IMR-90 (cell line): ENCODE data around the gene YPEL1. TPM values are rescaled to one million over a fixed set of nuclear protein-coding genes. Genes with fewer than 3 reads are reported as not detected.

Experiments
- ATAC-seq: fragments of 200-7000 bp; cut with Tn5 transposase; 2 replicates; pipeline ENCODE4 v1.9.1; 2020; ENCODE audit warnings: low read depth, mild to moderate bottlenecking, moderate library complexity
- BruUV-seq: library from RNA; stranded (reverse); fragments of 400-500 nt; replicated peaks from 2 replicates; lab custom pipeline; 2021; lab: Mats Ljungman, UMichigan
- CTCF ChIA-PET: fragments of 300-600 bp; formaldehyde crosslinking; extraction: SDS; loops from one replicate; lab custom pipeline; 2021; ENCODE audit warnings: antibody characterized with exemption; lab: Yijun Ruan, JAX
- POLR2A ChIA-PET: fragments of 300-600 bp; sonication (Branson Sonifier 250); formaldehyde crosslinking; loops from one replicate; lab custom pipeline; 2022; ENCODE audit warnings: antibody characterized with exemption; ENCODE audit not compliant: unreplicated experiment; lab: Charles Lee
- DNase-seq: peaks from one replicate; pipeline ENCODE4 v3.0.0; 2013
- H2AFZ ChIP-seq: replicated peaks from 2 replicates; pipeline ENCODE3; 2013; ENCODE audit warnings: low read length, mild to moderate bottlenecking; ENCODE audit not compliant: poor library complexity
- H2AK5ac ChIP-seq: 2 replicates; pipeline ENCODE4 v1.6.1; 2013; ENCODE audit warnings: low read depth, low read length, inconsistent platforms
- H2AK9ac ChIP-seq: replicated peaks from 2 replicates; pipeline ENCODE3; 2013; ENCODE audit warnings: mild to moderate bottlenecking, low read depth, low read length, moderate library complexity; ENCODE audit not compliant: poor library complexity
- H2BK120ac ChIP-seq: 2 replicates; pipeline ENCODE4 v1.6.1; 2013; ENCODE audit warnings: low read depth, low read length, inconsistent platforms
- H2BK15ac ChIP-seq: 3 replicates; pipeline ENCODE4 v1.6.1; 2013; ENCODE audit warnings: low read depth, low read length, inconsistent platforms
- H2BK20ac ChIP-seq: 2 replicates; pipeline ENCODE4 v1.6.1; 2013; ENCODE audit warnings: low read depth, mild to moderate bottlenecking, inconsistent platforms, low read length, moderate library complexity
- H2BK5ac ChIP-seq: 2 replicates; pipeline ENCODE4 v1.6.1; 2013; ENCODE audit warnings: mild to moderate bottlenecking, low read depth, low read length, inconsistent platforms; ENCODE audit not compliant: poor library complexity, severe bottlenecking
- H3K14ac ChIP-seq: replicated peaks from 2 replicates; pipeline ENCODE4 v1.6.1; 2013; ENCODE audit warnings: low read depth, low read length, inconsistent platforms
- H3K18ac ChIP-seq: 2 replicates; pipeline ENCODE4 v1.6.1; 2013; ENCODE audit warnings: low read depth, low read length, control low read depth
- H3K23ac ChIP-seq: 2 replicates; pipeline ENCODE4 v1.6.1; 2013; ENCODE audit warnings: low read depth, low read length, inconsistent platforms
- H3K27ac ChIP-seq: 2 replicates; pipeline ENCODE4 v1.5.1; 2013; ENCODE audit warnings: mild to moderate bottlenecking, control low read depth, low read length; ENCODE audit not compliant: insufficient read depth
- H3K27me3 ChIP-seq: 2 replicates; pipeline ENCODE4 v1.6.1; 2013; ENCODE audit warnings: low read length; ENCODE audit not compliant: control insufficient read depth, insufficient read depth
- H3K36me3 ChIP-seq: 2 replicates; pipeline ENCODE4 v1.6.1; 2013; ENCODE audit warnings: low read length, mixed read lengths; ENCODE audit not compliant: control insufficient read depth, insufficient read depth
- H3K4ac ChIP-seq: 2 replicates; pipeline ENCODE4 v1.6.1; 2013; ENCODE audit warnings: low read depth, low read length, inconsistent platforms
- H3K4me1 ChIP-seq: 2 replicates; pipeline ENCODE4 v1.6.1; 2013; ENCODE audit warnings: low read length, mixed read lengths; ENCODE audit not compliant: control insufficient read depth, insufficient read depth
- H3K4me2 ChIP-seq: 2 replicates; pipeline ENCODE4 v1.6.1; 2013; ENCODE audit warnings: low read depth, mild to moderate bottlenecking, control low read depth, low read length, moderate library complexity
- H3K4me3 ChIP-seq: 2 replicates; pipeline ENCODE4 v1.5.1; 2013; ENCODE audit warnings: low read depth, mild to moderate bottlenecking, control low read depth, low read length, moderate library complexity; ENCODE audit not compliant: insufficient read depth
- H3K56ac ChIP-seq: 2 replicates; pipeline ENCODE4 v1.6.1; 2013; ENCODE audit warnings: low read length, inconsistent platforms; ENCODE audit not compliant: insufficient read depth; ENCODE audit errors: extremely low read depth
- H3K79me1 ChIP-seq, 2 experiments: 2 replicates each; pipeline ENCODE4 v1.6.1; 2013; ENCODE audit warnings: low read length in 2 of 2, inconsistent platforms in 1 of 2, low read depth in 1 of 2
- H3K9ac ChIP-seq: 2 replicates; pipeline ENCODE4 v1.6.1; 2013; ENCODE audit warnings: low read depth, low read length, control low read depth
- H3K9me1 ChIP-seq: 2 replicates; pipeline ENCODE4 v1.6.1; 2013; ENCODE audit warnings: low read length, inconsistent platforms; ENCODE audit not compliant: insufficient read depth
- H3K9me3 ChIP-seq: 2 replicates; pipeline ENCODE4 v1.6.1; 2013; ENCODE audit warnings: low read length; ENCODE audit not compliant: control insufficient read depth, insufficient read depth
- H4K20me1 ChIP-seq: 2 replicates; pipeline ENCODE4 v1.6.1; 2013; ENCODE audit warnings: low read length, inconsistent platforms; ENCODE audit not compliant: insufficient read depth
- H4K5ac ChIP-seq: 2 replicates; pipeline ENCODE4 v1.6.1; 2013; ENCODE audit warnings: mild to moderate bottlenecking, low read depth, low read length, control low read depth
- H4K8ac ChIP-seq, 2 experiments: 2 replicates each; pipeline ENCODE4 v1.6.1; 2013; ENCODE audit warnings: low read depth in 2 of 2, low read length in 2 of 2, control low read depth in 1 of 2, inconsistent platforms in 1 of 2
- H4K91ac ChIP-seq: 2 replicates; pipeline ENCODE4 v1.6.1; 2013; ENCODE audit warnings: low read depth, low read length, inconsistent platforms; ENCODE audit not compliant: insufficient read depth
- BHLHE40 ChIP-seq: fragments of 150-350 bp; IDR thresholded peaks from 2 replicates; pipeline ENCODE4 v1.6.1; 2016; ENCODE audit warnings: mild to moderate bottlenecking, low read depth, low read length
- CEBPB ChIP-seq: IDR thresholded peaks from 2 replicates; pipeline ENCODE4 v1.6.1; 2012; ENCODE audit warnings: low read depth, low read length, improper control_type of control experiment
- CHD1 ChIP-seq: IDR thresholded peaks from 2 replicates; pipeline ENCODE4 v1.6.1; 2012; ENCODE audit warnings: low read depth, low read length, improper control_type of control experiment
- ELK1 ChIP-seq: fragments of 150-350 bp; IDR thresholded peaks from 2 replicates; pipeline ENCODE4 v1.6.1; 2016; ENCODE audit warnings: low read depth, mild to moderate bottlenecking, low read length, moderate library complexity, borderline replicate concordance
- MAFK ChIP-seq: IDR thresholded peaks from 2 replicates; pipeline ENCODE4 v1.6.1; 2012; ENCODE audit warnings: low read depth, low read length, improper control_type of control experiment
- MAZ ChIP-seq: IDR thresholded peaks from 2 replicates; pipeline ENCODE4 v1.6.1; 2012; ENCODE audit warnings: low read depth, mild to moderate bottlenecking, low read length, improper control_type of control experiment, moderate library complexity, borderline replicate concordance
- MXI1 ChIP-seq: IDR thresholded peaks from 2 replicates; pipeline ENCODE4 v1.6.1; 2012; ENCODE audit warnings: low read depth, mild to moderate bottlenecking, low read length, moderate library complexity, borderline replicate concordance
- NFE2L2 ChIP-seq: fragments of 150-350 bp; IDR thresholded peaks from 2 replicates; pipeline ENCODE4 v1.6.1; 2016; ENCODE audit warnings: low read depth, mild to moderate bottlenecking, low read length
- POLR2A ChIP-seq: IDR thresholded peaks from 2 replicates; pipeline ENCODE4 v1.6.1; 2012; ENCODE audit warnings: mild to moderate bottlenecking, low read depth, low read length
- RAD21 ChIP-seq: IDR thresholded peaks from 2 replicates; pipeline ENCODE4 v1.6.1; 2012; ENCODE audit warnings: low read length, improper control_type of control experiment
- RCOR1 ChIP-seq: IDR thresholded peaks from 2 replicates; pipeline ENCODE4 v1.6.1; 2012; ENCODE audit warnings: mild to moderate bottlenecking, low read length, improper control_type of control experiment; ENCODE audit not compliant: insufficient replicate concordance
- RFX5 ChIP-seq: IDR thresholded peaks from 2 replicates; pipeline ENCODE4 v1.8.0; 2012; ENCODE audit warnings: low read depth, mild to moderate bottlenecking, low read length, moderate library complexity
- SMC3 ChIP-seq: fragments of 150-350 bp; IDR thresholded peaks from 2 replicates; pipeline ENCODE4 v1.6.1; 2016; ENCODE audit warnings: low read depth, mild to moderate bottlenecking, antibody characterized with exemption, low read length, moderate library complexity
- USF2 ChIP-seq: fragments of 150-350 bp; IDR thresholded peaks from 2 replicates; pipeline ENCODE4 v1.6.1; 2017; ENCODE audit warnings: mild to moderate bottlenecking, antibody characterized with exemption, low read length, low read depth
- WGBS, 2 experiments: methylation state at CpG; one replicate each; pipeline versions ENCODE4 v1.1.5 to v1.1.7; 2013; ENCODE audit warnings: missing lambda C conversion rate in 2 of 2; ENCODE audit not compliant: insufficient read length in 1 of 2; ENCODE audit errors: extremely low coverage in 2 of 2; 5-methylcytosine and 5-hydroxymethylcytosine counted together
- dilution Hi-C: fragments of 300-500 bp; cut with HindIII; formaldehyde crosslinking; loops from one replicate; pipeline ENCODE4 v1.14.3; 2018; ENCODE audit warnings: low sequenced_read_pairs; ENCODE audit not compliant: unreplicated experiment
- in situ Hi-C: fragments of 300-500 bp; cut with MboI; formaldehyde crosslinking; loops from 3 replicates; pipeline ENCODE4 v1.14.3; 2019; ENCODE audit warnings: low sequenced_read_pairs, inconsistent platforms, mixed read lengths
- intact Hi-C: fragments of 100-400 bp; cut with micrococcal nuclease; formaldehyde crosslinking; loops from 2 replicates; pipeline ENCODE4 v1.10.0; 2022
- polyA plus RNA-seq, 3 experiments: library from polyadenylated mRNA; depleted of rRNA; stranded (reverse); fragments of >200 nt; gene quantifications; 2 replicates each; pipeline ENCODE4 v1.2.3, GENCODE V29; 2012; ENCODE audit warnings: low replicate concordance in 1 of 3
- total RNA-seq: library from RNA; depleted of rRNA; stranded (reverse); fragments of >200 nt; gene quantifications from 2 replicates; pipeline ENCODE4 v1.2.3, GENCODE V29; 2012

Gene YPEL1
- total and polyA plus RNA-seq, 2 of the 4 experiments (the other 2 are of a cell fraction) = 0.72 to 1.3 TPM

GRCh38 chr22:21666786-21667185 lies 68.8 kb downstream of the YPEL1 start:
- ChIA-PET CTCF (interaction anchor here (2.2 kb wide), 1 partner anchor 20 kb away, joined by 6 read pairs; no protein-coding TSS in a partner anchor), POLR2A (no interaction called here)
- H3K79me1 ChIP-seq = peaks cover 23 to 39% of the 10 kb centered on the region in 2 experiments
- no peak overlapping the region for H3K56ac ChIP-seq
- intact Hi-C loops (loop anchor here (5.0 kb wide), 1 partner anchor 271 kb away; no protein-coding TSS in a partner anchor), dilution Hi-C loops (no loop called here), in situ Hi-C loops (no loop called here)
- H3K9ac ChIP-seq = no peak overlapping the region; the same call in 1 of the 2 replicates
- no peak for TF ChIP-seq MAZ
- TF ChIP-seq RCOR1 = no peak
- TF ChIP-seq RFX5 = no peak
- TF ChIP-seq CEBPB = no peak
- no peak for TF ChIP-seq NFE2L2
- no peak for TF ChIP-seq ELK1
- TF ChIP-seq MAFK = no peak
- TF ChIP-seq POLR2A = no peak
- no peak for TF ChIP-seq CHD1
- no peak for TF ChIP-seq MXI1
- TF ChIP-seq SMC3 = no peak
- TF ChIP-seq USF2 = no peak
- TF ChIP-seq BHLHE40 = no peak
- no peak for TF ChIP-seq RAD21
- no peak overlapping the region for H3K4ac ChIP-seq
- H2AK9ac ChIP-seq = no peak overlapping the region
- no peak overlapping the region for H2BK15ac ChIP-seq
- H2AFZ ChIP-seq = no peak overlapping the region
- H2BK120ac ChIP-seq = no peak overlapping the region
- H3K27me3 ChIP-seq = no peaks in the 10 kb centered on the region
- DNase-seq = no peak
- no peak overlapping the region for H2AK5ac ChIP-seq
- H3K18ac ChIP-seq = no peak overlapping the region
- WGBS, 2 experiments = 46% methylated on average over 12 of the region's 16 CpGs; no CpG with 5 or more reads in 1 of the 2 experiments
- H3K4me2 ChIP-seq = peak overlapping the region; percentile 83
- peak overlapping the region; percentile 7; the same call in 1 of the 2 replicates for H4K5ac ChIP-seq
- H3K4me3 ChIP-seq = peak overlapping the region; percentile 21
- peaks cover 2% of the 10 kb centered on the region for H3K4me1 ChIP-seq
- no peak overlapping the region for H2BK5ac ChIP-seq
- no peaks in the 10 kb centered on the region; the same call in none of the 2 replicates for H4K20me1 ChIP-seq
- H3K9me1 ChIP-seq = peaks cover 7% of the 10 kb centered on the region
- no peak for ATAC-seq
- H3K36me3 ChIP-seq = peaks cover 8% of the 10 kb centered on the region
- no peak overlapping the region for H3K14ac ChIP-seq
- H4K91ac ChIP-seq = no peak overlapping the region
- no peaks in the 10 kb centered on the region for H3K9me3 ChIP-seq
- no TSS peak for BruUV-seq
- H4K8ac ChIP-seq = peak overlapping the region in 1 of 2 experiments; percentile 24; a peak in 2 of 4 replicates
- no peak overlapping the region for H3K27ac ChIP-seq
- H3K23ac ChIP-seq = no peak overlapping the region
- H2BK20ac ChIP-seq = no peak overlapping the region
